Stimulated activated CD4-positive, alpha-beta T cell treated with anti-CD3 and anti-CD28 coated beads, Interleukin-1b, Interleukin-23, amount 100 ng/mL, for 48 hours (primary cell): ENCODE data around the gene KRTAP4-8.
"Not testable (repeated sequence)": the region's sequence is repeated elsewhere in the genome, so short reads cannot be mapped to it uniquely, and the experiment has no call there.

Source experiments
- DNase-seq: peaks from one replicate; pipeline ENCODE4 v3.0.0-alpha.2; 2020

The KRTAP4-8 gene

GRCh38 chr17:41063449-41063848, 34.5 kb downstream of the KRTAP4-8 start:
- DNase-seq, result no peak

- no peak for DNase-seq
These were observed 36.0 kb downstream of the KRTAP4-8 start for GRCh38 chr17:41061964-41062363.

DNA sequence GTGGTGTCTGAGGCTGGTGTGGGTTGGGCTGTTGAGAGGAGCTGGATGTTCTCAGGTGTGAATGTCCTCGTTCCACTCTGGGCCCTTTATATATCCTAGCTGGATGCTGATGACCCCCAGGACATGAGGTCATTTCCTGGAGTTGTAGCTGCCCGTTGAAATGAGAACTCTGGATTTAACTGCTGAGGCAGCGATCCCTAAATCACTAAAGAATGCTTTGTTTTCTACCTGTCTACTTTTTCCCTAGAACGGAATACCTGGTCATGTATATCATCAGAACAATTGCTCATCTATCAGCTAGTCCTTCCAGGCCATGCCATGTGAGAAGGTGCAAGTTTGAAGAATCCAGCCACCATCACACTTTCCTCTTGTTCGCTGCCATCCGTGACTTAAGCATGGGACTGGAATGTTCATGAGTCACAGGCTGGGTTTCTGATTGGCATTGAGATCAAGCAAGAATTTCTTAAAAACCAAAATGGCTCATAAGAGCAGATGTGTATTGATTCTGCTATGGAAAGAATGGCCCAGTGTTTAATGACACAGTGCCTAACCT, 37.8 kb downstream of the KRTAP4-8 start, which contains the start of gene KRTAP2-3:
KRTAP2-3 (minus strand) TSS at position 63 of the 553 bp plus-strand sequence. CDS start 64 bp downstream, outside the sequence.
- no peak for DNase-seq

DNA sequence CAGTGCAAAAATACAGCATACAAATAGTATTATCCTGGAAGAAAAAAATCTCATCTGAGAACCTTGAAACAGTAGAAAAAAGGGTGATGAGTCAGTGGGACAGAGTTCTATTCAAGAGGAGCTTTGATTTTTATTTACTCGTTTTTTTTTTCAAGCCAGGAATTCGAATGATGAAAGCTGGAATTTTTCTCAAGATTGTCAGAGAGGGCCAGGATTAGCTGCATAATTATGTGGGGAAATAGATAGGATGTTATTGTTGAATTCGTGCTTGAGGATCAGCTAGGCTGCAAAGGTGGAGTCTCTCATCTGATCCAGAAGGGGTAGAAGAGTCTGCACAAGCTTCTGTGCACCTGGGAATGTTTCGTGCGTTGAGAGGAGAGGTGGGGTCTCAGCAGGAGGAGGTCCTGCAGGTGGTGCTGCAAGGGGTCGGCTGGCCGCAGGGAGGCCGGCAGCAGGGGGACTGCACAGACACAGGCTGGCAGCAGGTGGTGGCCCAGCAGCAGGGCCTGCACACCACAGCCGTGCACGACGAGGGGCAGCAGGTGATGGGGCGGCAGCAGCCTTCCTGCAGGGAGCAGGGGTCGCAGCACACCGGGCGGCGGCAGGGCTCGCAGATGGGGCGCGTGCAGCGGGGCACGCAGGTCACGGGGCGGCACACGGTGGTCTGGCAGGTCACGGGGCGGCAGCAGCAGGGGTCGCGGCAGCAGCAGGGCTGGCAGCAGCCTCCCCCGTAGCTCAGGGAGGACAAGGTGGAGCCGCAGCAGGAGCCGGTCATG, 38.5 kb downstream of the KRTAP4-8 start:
- DNase-seq, result not testable (repeated sequence)

GRCh38 chr17:41058741-41059140, 39.2 kb downstream of the KRTAP4-8 start:
- no peak for DNase-seq

DNA sequence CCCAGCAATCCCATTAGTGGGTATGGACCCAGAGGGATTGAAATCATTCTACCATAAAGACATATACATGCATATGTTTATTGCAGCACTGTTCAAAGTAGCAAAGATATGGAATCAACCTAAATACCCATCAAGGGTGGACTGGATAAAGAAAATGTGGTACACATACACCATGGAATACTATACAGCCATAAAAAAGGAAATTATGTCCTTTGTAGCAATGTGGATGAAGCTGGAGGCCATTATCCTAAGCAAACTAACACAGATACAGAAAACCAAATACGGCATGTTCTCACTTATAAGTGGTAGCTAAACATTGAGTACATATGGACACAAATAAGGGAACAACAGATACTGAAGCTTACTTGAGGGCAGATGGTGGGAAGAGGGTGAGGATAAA, 40.4 kb downstream of the KRTAP4-8 start:
- DNase-seq, result no peak

DNA sequence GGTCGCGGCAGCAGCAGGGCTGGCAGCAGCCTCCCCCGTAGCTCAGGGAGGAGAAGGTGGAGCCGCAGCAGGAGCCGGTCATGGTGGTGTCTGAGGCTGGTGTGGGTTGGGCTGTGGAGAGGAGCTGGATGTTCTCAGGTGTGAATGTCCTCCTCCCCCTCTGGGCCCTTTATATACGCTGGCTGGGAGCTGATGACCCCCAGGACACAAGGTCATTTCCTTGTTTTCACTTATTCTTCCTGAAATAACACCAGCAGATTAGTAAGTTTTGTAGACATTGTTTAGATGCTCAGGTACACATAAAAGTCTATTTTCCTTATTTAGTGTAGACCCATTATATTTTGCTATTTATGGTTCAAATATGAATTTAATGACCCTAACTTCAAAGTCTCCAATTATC, 42.8 kb downstream of the KRTAP4-8 start, which contains the start of gene KRTAP2-2:
KRTAP2-2 (minus strand) TSS at position 101 of the 400 bp plus-strand sequence; CDS start at position 82, 19 bp downstream.
- DNase-seq, result not testable (repeated sequence)

DNA sequence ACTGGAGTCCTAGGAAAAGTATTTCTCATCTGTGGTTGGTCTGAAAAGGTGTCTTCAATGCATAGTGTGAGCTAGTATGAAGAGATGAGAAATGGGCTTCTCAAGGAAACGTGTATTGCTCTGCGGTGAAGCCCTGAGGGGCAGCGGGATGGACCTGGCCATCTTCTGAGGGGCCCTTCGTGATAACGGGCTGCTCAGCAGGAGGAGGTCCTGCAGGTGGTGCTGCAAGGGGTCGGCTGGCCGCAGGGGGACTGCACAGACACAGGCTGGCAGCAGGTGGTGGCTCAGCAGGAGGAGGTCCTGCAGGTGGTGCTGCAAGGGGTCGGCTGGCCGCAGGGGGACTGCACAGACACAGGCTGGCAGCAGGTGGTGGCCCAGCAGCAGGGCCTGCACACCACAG, 43.4 kb downstream of the KRTAP4-8 start:
- DNase-seq, result not testable (repeated sequence)

- no peak for DNase-seq
These were observed 43.9 kb downstream of the KRTAP4-8 start for GRCh38 chr17:41054025-41054424.

- no peak for DNase-seq
These were observed 45.4 kb downstream of the KRTAP4-8 start for GRCh38 chr17:41052566-41052965.

DNA sequence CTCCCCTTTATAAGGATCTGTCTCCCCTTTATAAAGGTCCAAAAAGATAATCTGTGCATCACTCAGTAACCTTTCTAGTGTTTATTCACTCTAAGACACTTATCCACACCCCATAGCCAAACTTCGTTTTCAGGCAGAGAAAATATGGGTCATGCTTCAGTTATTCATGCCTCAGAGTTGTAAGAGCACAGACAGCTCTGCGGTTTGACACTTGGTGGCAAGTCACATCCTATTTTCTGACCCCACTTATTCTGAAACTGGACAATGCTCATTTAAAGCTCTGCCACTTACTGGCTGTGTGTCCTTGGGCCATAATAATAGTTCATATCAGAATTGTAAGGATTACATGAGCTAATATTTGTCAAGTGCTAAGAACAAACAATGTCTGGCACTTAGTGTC, 48.8 kb downstream of the KRTAP4-8 start:
- no peak for DNase-seq

DNA sequence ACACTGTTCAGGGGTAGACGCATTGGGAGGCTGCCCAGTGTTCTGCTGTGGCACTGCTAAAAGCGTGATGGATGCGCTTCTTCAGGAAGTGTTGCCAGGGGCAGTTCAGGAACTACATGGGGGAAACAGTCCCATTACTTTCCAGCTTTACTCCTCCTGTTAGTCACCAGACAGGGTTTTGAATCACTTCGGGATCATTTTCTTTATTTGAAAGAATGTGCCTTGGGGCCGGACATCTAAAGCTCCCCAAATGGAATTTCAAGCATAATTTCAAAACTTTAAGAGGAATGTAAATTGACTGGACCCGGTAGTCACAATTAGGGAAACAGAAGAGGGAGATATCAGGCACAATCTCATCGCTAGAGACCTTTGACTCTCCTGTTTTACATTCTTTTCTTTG, 49.5 kb downstream of the KRTAP4-8 start:
- DNase-seq, result no peak
